Suprapubic skin (tissue), 4 donors: ENCODE data around the gene ZBTB5. TPM values are rescaled to one million over a fixed set of nuclear protein-coding genes. Genes with fewer than 3 reads are reported as not detected.

Experiments used
- DNase-seq, 2 donors: peaks; one replicate each; pipeline ENCODE4 v3.0.0-alpha.2; 2019; ENCODE audit warnings: low spot score in 2 of 2
- H3K27ac ChIP-seq: fragments of 200-600 bp; sonication (generic); one replicate; pipeline ENCODE4 v1.5.1; 2019
- H3K27me3 ChIP-seq: fragments of 200-600 bp; sonication (generic); one replicate; pipeline ENCODE4 v1.5.1; 2019
- H3K36me3 ChIP-seq: fragments of 200-600 bp; sonication (generic); one replicate; pipeline ENCODE4 v1.5.1; 2019
- H3K4me1 ChIP-seq: fragments of 200-600 bp; sonication (generic); one replicate; pipeline ENCODE4 v1.5.1; 2019
- H3K4me3 ChIP-seq: fragments of 200-600 bp; sonication (generic); one replicate; pipeline ENCODE4 v1.5.1; 2019; ENCODE audit warnings: mild to moderate bottlenecking
- H3K9me3 ChIP-seq: fragments of 200-600 bp; sonication (generic); one replicate; pipeline ENCODE4 v1.5.1; 2019
- CTCF ChIP-seq, 2 donors: fragments of 200-600 bp in 1 of 2; fragments of 450-650 bp in 1 of 2; sonication (generic) in 1 of 2; IDR thresholded peaks; one replicate each; pipeline ENCODE4 v1.5.1; 2016 to 2019; ENCODE audit warnings: antibody characterized with exemption in 2 of 2, mild to moderate bottlenecking in 1 of 2, moderate library complexity in 1 of 2
- EP300 ChIP-seq: sonication (generic); formaldehyde crosslinking; IDR thresholded peaks from one replicate; pipeline ENCODE4 v1.6.1; 2017; ENCODE audit warnings: antibody characterized with exemption
- POLR2A ChIP-seq, 2 donors: fragments of 450-650 bp; IDR thresholded peaks; one replicate each; pipeline ENCODE4 v1.6.1; 2017; ENCODE audit warnings: antibody characterized with exemption in 2 of 2, mild to moderate bottlenecking in 2 of 2, moderate library complexity in 2 of 2
- POLR2AphosphoS5 ChIP-seq, 3 donors: sonication (generic); formaldehyde crosslinking; IDR thresholded peaks; one replicate each; pipeline ENCODE4 v1.6.1; 2017; ENCODE audit warnings: antibody characterized with exemption in 3 of 3
- WGBS: methylation state at CpG from one replicate; pipeline ENCODE4 v1.1.5; 2018; 5-methylcytosine and 5-hydroxymethylcytosine counted together
- total RNA-seq, 4 donors: library from RNA; depleted of rRNA; stranded (reverse); fragments of >200 nt; gene quantifications; one replicate each; pipeline ENCODE4 v1.1.0, GENCODE V29; 2016

The ZBTB5 gene
- total RNA-seq, 4 donors from 2014 or later = 18.0 to 24.7 (median 23.5) TPM

GRCh38 chr9:37495571-37495970, 30.3 kb upstream of the ZBTB5 start:
- Histone ChIP-seq H3K4me1 (no peaks in the 10 kb centered on the region), H3K36me3 (peaks cover 90% of the 10 kb centered on the region), H3K27ac (no peak overlapping the region), H3K27me3 (no peaks in the 10 kb centered on the region), H3K9me3 (no peaks in the 10 kb centered on the region), H3K4me3 (no peak overlapping the region)
- no peak for DNase-seq
- WGBS = 100% methylated on average over 5 of the region's 5 CpGs
- TF ChIP-seq POLR2A (IDR thresholded peaks at IDR 0.05) (no peak), EP300 (no peak), CTCF (IDR thresholded peaks at IDR 0.05) (no peak), POLR2AphosphoS5 (IDR thresholded peaks at IDR 0.05) (no peak)

GRCh38 chr9:37491939-37492338, 26.7 kb upstream of the ZBTB5 start:
- Histone ChIP-seq H3K9me3 (no peaks in the 10 kb centered on the region), H3K27me3 (no peaks in the 10 kb centered on the region), H3K36me3 (peaks cover 78% of the 10 kb centered on the region), H3K4me3 (no peak overlapping the region), H3K27ac (no peak overlapping the region), H3K4me1 (peaks cover 11% of the 10 kb centered on the region)
- WGBS = 96% methylated on average over 1 of the region's 1 CpG
- no peak for DNase-seq
- no peak for TF ChIP-seq POLR2A (IDR thresholded peaks at IDR 0.05)
- TF ChIP-seq POLR2AphosphoS5 (IDR thresholded peaks at IDR 0.05) = no peak
- TF ChIP-seq CTCF (IDR thresholded peaks at IDR 0.05) = no peak
- no peak for TF ChIP-seq EP300

GRCh38 chr9:37486616-37487548, 21.6 kb upstream of the ZBTB5 start:
- TF ChIP-seq CTCF (IDR thresholded peaks at IDR 0.05) (no peak), POLR2A (IDR thresholded peaks at IDR 0.05) (no peak), EP300 (no peak), POLR2AphosphoS5 (IDR thresholded peaks at IDR 0.05) (no peak)
- WGBS = 14% methylated on average over 7 of the region's 7 CpGs
- DNase-seq = peak in 1 of 2 donors; percentile 58

GRCh38 chr9:37486256-37486615, 21.0 kb upstream of the ZBTB5 start:
- DNase-seq = no peak
- Histone ChIP-seq H3K36me3 (peaks cover 27% of the 10 kb centered on the region), H3K4me1 (peaks cover 27% of the 10 kb centered on the region), H3K9me3 (no peaks in the 10 kb centered on the region), H3K27me3 (no peaks in the 10 kb centered on the region), H3K4me3 (peak overlapping the region; percentile 91), H3K27ac (peak overlapping the region; percentile 87)
- TF ChIP-seq CTCF (IDR thresholded peaks at IDR 0.05) (no peak), POLR2AphosphoS5 (IDR thresholded peaks at IDR 0.05) (no peak), POLR2A (IDR thresholded peaks at IDR 0.05) (no peak), EP300 (no peak)
- 3% methylated on average over 7 of the region's 7 CpGs for WGBS

More at GRCh38 chr9:37486616-37487548, 21.6 kb upstream of the ZBTB5 start:
- peaks cover 33% of the 10 kb centered on the region for H3K36me3 ChIP-seq
- peaks cover 27% of the 10 kb centered on the region for H3K4me1 ChIP-seq
- H3K9me3 ChIP-seq = no peaks in the 10 kb centered on the region
- H3K27me3 ChIP-seq = no peaks in the 10 kb centered on the region
- H3K27ac ChIP-seq = peak overlapping the region; percentile 87
- H3K4me3 ChIP-seq = peak overlapping the region; percentile 91
